Activated CD8-positive, alpha-beta memory T cell treated with anti-CD3 and anti-CD28 coated beads, Interleukin-2, amount 50 U/mL, for 1 hour (primary cell): ENCODE measurements around the gene PPFIBP1.
"Not testable (repeated sequence)": the region's sequence is repeated elsewhere in the genome, so short reads cannot be mapped to it uniquely, and the experiment has no call there.

Experiments
- DNase-seq: peaks from one replicate; pipeline ENCODE4 v3.0.0-alpha.2; 2020; ENCODE audit errors: extremely low read depth

The PPFIBP1 gene

DNA sequence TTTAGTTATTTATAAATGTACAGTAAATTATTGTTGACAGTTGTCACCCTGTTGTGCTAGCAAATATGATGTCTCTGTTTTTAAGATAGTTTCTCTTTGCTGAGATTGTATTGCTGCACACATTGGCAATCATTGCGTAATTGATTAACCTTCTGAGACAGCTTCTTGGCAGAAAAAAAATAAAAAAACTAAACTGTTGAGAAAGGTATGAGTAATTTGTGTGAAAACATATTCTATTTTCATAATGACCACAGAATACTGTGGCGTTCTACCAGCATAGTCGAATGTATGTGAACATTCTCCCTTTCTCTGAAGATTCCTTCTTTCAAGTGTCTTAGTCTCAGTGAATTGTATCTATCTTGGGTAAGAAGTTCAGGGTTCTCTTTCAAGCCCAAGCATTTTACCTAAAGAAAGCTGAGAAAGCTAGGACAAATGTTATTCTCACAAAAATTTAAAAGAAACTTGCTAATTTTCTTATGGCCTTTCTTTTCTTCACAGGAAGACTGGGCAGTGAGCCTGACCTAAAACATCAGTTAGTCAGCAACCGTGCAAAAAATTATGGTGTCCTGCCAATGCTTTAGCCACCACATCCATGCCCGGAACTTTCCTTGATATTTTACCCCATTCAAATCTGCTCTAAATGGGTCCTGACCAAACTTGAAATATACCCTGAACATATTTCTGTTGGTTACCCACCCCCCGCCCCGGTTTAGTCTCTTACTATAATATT lies 103.3 kb downstream of the PPFIBP1 start:
- no peak for DNase-seq

DNA sequence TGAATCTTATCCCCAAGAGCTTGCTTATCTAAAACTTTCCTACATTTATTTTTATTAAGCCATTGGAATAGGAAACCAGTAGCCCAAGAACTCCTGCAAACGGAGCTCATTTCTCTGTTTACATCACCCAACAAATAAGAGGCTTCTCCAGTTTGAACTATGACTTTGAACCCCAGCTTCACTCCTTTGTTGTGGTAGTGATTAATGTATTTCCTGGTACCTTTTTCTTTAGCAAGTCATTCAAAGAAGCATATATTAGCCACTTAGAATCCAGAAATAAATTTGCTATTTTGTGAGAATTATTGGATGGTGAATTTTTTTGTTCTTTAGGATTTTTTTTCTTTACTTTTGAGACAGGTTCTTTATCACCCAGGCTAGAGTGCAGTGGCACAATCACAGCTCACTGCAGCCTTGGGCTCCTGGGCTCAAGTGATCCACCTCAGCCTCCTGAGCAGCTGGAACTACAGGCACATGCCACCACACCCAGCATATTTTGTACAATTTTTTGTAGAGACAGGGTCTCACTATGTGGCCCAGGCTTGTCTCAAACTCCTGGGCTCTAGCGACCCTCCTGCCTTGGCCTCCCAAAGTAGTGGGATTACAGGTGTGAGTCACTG lies 104.0 kb downstream of the PPFIBP1 start:
- not testable (repeated sequence) for DNase-seq

DNA sequence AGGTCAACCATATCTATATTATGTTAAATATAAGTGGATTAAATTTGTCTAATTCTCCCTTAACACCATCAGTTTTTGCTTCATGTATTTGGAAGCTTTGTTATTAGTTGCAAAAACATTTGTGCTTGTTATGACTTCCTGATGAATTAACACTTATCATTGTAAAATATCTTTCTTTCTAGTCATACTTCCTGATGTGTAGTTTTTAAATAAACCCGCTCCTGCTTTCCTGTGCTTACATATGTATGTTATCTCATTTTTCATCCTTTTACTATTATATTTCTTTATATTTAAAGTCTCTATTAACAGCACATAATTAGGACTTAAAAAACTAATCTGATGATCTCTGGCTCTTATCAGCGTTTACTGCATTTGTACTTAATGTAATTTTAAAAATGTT lies 106.2 kb downstream of the PPFIBP1 start:
- not testable (repeated sequence) for DNase-seq

DNA sequence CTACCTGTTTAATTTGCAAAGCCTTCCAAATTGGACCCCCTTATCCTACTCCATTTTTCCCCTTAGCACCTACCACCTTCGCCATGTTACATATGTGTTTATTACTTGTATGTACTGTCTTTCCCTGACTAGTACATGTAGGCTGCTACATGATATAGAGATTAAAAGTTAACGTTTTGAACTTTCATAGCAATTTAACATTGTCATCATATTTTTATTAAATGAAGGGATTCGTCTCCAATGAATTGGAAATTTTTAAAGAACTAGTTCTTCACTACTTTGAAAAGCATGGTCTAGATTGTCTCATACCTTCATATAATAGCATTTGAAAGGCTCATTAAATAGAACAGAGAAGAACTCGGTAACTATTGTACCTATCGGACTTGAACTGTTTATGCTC lies 107.4 kb downstream of the PPFIBP1 start:
- no peak for DNase-seq

DNA sequence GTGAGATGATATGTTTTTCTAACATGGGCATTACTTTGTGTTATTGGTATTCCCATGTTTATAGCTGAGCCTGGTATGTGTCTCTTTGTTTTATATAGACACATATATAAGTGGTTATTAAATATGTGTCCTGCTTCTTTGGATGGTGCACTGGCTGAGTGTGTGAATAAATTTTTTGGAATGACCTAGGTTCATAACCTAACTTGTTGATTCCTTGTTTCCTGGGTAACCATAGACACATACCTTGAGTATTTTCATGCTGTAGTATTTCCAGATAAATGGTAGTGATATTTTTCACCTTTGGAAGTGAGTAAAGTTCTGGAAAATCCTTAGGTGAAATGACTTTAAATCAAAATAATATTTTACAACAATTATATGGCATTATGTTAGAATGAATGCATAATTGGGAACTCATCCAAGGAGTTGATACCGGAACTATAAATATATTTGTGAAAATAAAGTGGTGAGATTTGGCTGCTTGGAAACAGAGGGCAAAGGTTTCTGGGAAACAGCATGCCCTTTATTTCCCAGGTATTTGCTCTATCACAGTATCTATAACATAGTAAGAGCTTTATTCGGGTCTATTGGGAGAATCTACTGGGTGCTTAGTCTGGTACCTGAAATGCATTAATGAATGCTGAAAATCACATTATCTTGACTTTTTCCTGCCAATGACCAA lies 107.9 kb downstream of the PPFIBP1 start:
- DNase-seq, result no peak

DNA sequence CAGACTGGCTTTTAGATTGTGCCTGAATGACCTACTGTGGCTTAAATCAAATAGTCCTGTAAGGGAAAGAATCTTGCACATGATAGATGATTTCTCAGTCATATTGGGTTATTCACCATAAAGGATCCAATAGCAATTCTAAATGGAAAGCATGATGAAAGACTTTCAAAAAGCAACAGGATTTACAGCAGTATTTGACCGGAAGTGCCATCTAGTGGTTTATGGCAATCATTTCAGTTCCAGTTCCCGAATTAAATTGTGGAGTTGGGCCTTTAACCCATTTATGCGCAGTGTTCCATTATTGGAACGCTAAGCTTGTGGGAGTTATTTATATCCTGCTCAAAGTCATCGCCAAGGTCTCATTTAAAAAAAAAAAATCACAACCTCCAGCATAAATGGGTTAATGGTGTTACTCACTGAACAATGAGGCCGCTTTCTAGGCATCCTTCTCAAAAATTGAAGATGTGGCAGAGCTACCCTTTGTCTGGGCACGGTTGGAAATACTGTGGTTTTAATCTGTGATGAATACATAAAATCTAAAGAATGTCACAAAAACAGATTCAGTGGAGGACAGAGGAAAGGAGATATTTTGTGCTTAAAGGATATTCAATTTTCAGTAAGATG lies 111.5 kb downstream of the PPFIBP1 start:
- DNase-seq, result no peak

DNA sequence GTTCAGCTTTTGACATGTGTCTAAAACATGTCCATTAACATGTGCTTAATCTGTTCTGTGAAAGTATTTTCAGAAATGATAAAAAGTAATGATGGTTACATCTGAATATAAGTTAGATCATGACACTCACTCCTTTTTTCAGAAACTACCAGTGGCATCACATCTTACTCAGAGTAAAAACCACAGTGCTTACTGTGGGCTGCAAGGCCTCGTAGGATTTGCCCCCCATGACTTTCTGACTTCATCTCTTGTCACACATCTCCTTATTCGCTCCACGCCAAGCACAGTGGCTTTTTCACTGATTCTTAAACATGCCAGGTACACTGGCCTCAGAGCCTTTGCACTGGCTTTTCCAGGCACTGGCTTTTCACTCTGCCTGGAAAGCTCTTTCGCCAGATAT lies 112.6 kb downstream of the PPFIBP1 start:
- not testable (repeated sequence) for DNase-seq

DNA sequence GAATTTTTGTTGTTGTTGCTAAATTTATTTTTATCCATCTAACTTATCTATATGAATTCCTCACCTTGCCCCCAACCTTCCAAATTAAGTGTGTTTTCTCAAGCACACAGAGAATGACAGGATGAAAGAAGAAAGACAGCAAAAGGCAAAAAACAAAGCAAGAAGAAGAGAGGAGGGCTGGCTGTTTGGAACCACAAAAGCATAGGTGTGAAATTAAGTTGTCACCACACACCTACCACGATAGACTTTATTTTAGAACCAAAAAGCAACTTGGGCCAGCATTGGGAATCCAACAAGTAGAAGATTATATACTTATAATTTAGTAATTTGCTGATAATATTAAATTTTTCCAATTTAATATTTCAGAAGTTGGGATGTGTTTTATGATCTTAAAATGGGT lies 113.5 kb downstream of the PPFIBP1 start:
- no peak for DNase-seq

DNA sequence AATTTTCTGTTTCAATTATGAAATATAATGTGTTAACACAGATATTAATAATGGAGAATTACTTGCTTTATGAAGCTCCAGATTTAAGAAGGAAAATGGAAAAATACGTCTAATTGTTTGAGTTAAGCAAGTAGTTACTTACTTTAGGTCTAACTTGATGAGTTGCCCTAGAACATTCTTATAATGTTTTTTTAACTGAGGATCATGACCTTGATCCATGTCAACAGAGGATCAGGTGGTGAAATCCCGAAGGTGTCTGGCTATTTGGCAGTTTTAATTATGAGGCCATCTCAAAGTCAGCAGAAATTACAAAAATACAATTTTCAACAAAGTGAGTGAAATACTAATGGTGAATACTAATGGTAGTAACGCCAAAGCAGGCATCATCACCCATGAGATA lies 115.3 kb downstream of the PPFIBP1 start:
- no peak for DNase-seq

DNA sequence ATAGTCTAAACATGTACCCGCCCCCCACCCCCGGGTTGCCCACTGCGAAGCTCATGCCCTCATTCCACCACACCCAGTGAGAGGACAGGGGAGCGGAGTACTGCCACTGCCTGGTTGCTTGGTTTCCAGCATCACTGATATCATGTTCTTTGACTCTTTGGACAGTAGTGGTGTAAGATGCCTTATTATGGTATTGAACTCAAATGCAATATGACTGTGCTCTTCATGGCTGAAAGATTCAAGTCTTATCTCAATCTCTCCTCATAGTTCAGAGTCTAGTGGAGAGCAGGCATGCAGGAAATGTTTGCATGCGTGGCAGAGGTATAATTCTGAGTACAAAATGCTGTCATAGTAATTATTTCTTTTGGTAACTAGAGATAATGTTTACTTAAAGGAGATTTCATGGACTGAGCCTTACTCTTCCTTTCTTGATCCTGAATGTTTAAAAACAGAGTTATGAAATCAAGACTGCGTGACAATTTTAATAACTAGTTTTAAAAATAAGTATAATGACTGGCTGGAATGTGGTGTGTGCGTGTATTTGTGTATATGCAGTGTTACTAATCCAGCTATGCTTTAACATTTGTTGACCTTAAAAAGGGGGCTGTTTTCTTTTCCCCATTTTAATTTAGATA lies 116.7 kb downstream of the PPFIBP1 start:
- DNase-seq, result not testable (repeated sequence)

DNA sequence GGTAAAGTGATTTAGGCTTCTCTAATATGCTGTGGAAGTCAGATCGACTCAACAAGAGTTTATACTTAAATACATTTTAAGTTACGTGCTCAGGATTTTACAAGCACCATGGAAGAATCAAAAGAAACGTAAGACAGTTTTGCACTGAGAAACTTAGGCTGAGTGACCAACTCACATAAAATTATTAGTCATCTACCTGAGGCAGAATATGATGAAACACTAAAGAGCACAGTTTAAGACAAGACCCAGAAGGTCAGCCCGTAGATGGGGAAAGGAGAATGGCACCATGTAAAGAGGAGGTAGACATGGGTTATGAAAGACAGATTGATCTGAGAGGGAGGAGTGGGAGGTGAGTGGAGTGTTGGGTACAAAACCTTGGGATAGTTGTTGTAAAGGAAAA lies 118.4 kb downstream of the PPFIBP1 start:
- DNase-seq, result not testable (repeated sequence)

DNA sequence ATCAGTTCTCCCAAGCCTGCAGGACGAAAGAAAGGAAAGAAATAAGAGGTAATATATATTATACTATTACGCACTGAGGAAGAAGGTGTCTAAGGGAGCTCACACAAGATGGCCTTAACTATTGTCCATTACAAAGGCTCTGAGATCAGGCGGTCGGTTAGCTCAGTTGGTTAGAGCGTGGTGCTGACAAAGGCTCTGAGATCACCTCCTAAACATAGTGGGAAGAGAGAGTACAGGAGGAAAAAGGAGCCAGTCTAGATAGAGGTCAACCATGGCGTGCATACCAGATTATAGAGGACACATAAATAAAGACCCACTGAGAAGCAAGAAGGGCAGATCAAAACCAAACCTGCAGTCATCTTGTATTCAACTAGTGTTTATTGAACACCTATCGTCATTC lies 118.9 kb downstream of the PPFIBP1 start:
- DNase-seq, result not testable (repeated sequence)

DNA sequence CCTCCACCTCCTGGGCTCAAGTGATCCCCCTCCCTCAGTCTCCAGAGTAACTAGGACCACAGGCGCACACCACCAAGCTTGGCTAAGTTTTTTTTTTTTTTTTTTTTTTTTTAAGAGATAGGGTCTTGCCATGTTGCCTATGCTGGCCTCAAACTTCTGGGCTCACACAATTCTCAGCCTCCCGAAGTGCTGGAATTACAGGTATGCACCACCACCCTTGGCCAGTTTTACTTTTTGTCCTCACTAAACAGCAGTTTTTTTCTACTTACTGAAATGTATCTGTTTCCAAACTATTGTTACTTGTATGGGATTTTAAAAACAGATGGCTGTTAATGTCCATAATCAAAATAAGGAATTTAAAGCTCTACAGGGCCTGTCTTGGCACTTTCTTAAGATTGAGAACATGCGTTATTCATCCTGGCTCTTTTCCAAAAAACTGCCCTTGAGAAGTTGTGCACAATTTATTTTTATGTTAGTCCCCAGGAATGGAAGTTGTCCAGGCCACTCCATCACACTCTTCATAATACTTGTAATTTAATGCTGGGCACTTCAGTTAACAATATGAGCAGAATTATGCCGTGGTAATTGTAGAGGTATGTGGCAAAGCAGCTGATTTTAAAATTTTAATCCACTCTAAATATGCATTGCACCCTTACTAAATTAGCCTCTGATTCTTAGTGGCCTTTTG lies 120.3 kb downstream of the PPFIBP1 start:
- no peak for DNase-seq

DNA sequence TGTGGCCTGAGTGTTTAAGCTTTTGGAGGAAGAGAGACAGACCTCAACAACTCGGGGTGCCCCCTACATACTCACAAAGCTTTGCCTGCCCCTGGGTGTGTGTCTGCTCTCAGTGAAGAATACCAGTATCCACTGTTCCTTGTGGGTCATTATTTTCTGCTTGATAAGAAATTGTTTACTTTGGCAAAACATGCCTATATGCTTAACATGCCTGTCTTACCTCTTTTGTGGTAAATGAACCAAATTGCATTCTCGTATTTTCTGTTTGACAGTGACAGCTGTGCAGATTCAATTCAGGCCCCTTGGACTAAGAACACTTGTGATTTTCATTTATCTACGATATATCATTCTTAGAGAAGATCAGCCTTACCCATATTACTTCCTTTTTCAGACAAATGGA lies 121.7 kb downstream of the PPFIBP1 start:
- no peak for DNase-seq

DNA sequence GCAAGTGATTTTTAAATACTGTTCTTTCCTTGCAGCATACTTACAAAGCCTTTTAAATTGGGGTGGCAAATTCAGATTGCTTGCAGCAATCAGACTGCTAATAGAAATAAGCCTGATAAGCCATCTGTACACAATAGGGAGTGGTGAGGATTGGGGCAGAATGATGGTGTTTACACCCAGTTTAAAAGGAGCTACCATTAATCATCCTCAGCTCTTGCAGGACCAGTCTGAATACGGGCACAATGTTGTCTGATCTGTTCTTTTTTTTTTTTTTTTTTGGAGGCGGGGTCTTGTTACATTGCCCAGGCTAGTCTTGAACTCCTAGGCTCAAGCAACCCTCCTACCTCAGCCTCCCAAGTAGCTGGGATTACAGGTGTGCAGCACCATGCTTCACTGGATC lies 122.1 kb downstream of the PPFIBP1 start:
- no peak for DNase-seq

DNA sequence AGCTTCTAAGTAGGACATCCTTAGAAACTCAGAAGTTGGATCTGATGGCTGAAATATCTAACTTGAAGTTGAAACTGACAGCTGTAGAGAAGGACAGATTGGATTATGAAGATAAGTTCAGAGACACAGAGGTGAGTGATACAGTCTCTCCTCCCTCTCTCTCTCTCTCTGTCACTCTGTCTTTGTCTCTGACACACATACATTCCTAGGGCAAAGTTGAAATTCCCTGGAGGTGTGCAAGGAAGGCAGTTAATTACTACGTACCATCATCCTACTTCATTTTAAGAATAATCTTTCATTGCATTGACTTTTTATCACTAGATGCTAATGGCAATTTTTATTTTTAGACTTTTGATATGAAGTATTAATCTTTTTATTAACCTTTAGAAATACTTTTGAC lies 126.0 kb downstream of the PPFIBP1 start:
- no peak for DNase-seq

DNA sequence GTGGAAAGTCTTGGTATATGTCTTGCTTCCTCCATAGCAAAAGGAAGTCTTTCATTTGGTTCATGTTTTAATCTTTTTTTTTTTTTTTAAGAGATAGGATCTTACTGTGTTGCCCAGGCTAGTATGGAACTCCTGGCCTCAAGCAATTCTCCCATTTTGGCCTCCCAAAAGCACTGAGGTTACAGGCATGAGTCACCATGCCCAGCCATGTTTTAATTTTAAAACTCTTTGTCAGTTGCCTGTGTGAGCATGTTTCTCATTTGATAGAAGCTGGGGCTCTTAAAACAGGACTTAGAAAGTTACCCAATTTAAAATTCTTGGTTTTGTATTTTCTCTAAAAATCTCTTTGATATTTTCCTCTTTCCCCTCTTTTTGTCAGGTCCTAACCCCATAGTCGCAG lies 127.2 kb downstream of the PPFIBP1 start:
- DNase-seq, result no peak

DNA sequence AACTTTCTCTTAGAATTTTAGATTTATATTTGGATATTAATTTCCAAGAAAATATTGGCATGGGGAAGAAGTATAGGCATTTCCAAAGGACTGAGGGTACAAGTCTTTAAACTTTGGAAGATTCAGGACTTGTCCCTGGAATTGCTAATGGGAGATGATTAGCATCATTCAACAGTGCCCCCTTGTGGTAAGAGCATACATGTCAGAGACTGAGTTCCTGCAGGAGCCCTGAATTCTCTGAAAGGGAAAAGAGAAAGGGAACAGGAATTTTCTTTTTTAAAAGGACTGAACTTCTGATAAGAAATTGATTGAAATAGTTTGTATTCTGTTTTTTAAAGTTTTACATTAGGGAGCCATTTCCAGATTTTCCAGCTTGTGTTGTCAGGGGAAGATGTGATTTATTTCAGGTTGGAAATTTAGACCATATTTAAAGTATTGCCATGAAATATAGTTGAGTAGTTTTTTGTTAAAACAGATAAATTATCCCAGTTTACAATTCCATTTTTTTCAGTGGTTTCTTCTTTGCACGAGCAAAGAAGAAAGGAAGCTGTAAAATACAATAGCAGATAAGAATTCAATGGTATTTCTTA lies 128.3 kb downstream of the PPFIBP1 start:
- peak; percentile 19 for DNase-seq

DNA sequence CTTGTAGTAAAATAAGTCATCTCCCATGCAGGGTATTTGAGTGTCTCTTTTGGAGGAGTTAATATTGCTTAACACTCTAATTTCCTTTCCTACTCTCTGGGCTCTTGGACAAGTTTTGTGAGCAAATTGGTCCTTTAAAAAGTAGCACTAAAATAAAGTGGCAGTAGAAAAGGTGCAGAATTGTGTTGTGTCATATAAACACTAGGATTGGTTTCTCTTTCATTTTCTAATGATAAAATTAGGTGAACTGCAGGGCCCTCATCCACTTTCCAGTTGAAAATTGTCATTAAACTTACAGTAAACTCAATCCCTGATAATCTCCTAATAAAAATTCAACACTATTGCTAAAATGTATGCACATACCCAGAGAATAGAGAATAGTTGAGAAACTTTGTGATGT lies 129.7 kb downstream of the PPFIBP1 start:
- DNase-seq, result no peak

DNA sequence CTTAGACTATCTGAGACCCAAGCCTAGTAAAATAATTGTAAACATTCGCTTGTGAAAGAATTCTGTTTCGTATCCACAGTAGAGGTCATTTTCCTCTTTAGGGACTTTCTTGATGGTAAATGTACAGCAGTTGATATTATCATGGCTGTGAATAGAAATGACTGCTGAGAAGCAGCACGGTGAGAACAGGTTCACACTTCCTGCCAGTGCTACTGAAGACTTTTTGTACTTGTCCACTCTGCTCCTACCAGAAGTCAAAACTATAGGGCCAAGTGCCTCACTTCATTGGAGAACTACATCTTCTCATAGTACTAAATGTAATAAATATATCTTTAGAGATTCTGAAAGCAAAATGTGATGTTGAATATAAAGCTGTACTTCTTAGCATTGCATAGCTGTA lies 131.5 kb downstream of the PPFIBP1 start:
- not testable (repeated sequence) for DNase-seq

DNA sequence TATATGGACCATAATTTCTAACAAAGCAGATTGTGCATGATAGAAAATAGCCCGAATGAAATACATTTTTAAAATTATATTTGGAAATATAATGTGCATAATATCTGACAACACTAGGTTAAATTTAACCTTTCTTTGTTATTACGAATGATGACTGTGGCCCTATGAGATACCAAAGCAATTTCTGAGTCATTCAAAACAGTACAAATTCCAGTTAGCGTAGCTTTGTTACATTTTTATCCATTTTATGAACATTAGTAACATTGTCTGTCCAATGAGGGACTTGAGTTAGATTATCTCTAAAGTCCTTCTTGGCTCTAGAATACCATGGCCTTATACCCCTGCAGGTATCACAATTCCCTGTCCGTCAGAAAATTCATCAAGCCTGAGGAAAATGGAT lies 133.3 kb downstream of the PPFIBP1 start:
- no peak for DNase-seq
